Effector CD4-positive, alpha-beta T cell (primary cell): Measurements from ENCODE around the gene SLU7.
"Not testable (repeated sequence)": the region's sequence is repeated elsewhere in the genome, so short reads cannot be mapped to it uniquely, and the experiment has no call there.

Experiments
- DNase-seq: peaks from one replicate; pipeline ENCODE4 v3.0.0-alpha.2; 2020

Gene SLU7

DNA sequence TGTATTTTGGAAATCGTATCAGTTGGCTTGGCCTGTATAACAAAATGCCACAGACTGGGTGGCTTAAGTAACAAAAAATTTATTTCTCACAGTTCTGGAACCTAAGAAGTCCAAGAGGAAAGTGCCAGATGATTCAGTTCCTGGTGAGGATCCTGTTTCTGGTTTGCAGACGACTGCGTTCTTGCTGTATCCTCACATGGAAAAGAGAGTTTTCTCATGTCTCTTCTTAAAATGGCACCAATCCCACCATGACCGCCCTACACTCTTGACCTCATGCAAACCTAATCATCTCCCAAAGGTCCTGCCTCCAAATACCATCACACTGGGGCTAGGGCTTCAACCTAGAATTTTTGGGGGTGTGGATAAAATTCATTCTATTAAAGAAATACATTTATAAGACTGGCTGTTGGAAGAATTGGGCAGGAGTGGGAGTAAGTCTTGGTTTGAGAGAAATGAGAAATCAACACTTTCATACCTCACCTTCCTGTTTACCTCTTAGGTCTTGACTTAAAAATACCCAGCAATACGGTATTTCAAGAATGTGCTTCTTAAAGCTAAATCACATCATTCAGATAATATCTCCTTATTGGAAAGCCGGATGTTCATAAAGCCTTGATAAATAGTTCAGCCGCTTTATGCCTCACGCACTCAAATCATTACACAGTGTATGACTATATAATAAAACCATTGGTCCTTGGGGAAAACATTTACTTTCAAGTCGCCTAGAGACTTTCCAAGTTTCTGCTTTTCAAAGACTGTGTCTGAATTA is 31.5 kb upstream of the SLU7 start:
- no peak for DNase-seq

DNA sequence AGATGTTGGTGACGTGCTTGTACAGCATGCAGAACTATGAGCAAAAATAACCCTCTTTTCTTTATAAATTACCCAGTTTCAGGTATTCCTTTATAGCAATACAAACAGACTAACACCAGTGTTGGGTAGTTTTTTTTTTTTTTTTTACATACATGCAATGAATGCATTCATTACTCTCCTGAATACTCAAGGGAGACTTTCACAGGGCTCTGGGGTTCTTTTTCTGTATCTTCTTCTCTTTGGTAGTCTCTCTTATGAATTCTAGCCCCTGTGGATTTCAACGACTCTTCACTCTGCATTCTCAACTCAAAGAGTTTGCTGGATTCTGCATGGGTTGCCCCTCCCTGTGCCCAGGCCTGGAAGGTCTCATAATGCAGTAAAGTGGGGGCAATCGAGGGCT is 30.6 kb upstream of the SLU7 start:
- no peak for DNase-seq

DNA sequence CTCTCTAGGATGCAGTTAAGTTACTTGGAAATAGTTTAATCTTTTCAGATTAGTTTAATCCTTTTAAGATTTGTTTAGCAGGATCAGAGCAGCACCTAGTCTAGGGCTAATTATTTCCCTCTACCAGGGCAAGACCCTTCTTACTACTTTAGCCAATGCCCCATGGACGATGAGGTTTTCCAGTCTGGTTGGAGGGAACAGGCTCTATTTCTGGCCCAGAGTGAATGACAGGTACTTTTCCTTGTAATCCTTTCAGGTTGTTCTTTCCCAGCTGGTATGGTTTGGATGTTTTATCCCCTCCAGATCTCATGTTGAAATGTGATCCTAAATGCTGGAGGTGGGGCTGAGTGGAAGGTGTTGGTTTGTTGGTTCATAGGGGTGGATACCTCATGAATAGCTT is 30.0 kb upstream of the SLU7 start:
- DNase-seq, result no peak

DNA sequence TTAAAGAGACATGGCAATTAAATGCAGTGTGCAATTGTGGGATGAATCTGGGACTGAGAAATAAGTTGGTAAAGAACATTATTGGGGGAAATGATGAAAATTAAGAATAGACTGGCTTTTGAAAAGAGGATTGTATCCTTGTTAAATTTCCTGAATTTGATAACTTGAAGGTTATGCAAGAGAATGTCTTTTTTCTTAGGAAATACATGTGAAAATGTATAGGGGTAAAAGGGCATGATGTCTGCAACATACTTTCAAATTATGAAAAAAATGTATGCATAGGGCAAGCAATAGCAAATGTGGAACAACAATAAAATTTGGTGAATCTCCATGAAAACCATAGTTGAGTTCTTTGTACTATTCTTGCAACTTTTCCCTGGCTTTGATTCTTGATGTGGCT is 26.9 kb upstream of the SLU7 start:
- DNase-seq, result no peak

DNA sequence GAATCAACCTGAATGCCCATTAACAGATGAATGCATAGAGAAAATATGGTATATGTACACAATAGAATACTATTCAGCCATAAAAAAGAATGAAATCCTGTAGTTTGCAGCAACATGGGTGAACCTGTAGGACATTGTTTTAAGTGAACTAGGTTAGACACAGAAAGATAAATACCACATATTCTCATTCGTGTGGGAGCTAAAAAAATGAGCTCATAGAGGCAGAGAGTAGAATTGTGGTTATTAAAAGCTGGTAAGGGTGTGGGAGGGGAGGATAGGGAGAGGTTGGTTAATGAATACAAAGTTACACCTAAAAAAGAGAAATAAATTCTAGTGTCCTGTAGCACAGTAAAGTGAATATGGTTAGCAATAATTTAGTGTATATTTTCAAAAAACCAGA is 26.3 kb upstream of the SLU7 start:
- DNase-seq, result no peak

DNA sequence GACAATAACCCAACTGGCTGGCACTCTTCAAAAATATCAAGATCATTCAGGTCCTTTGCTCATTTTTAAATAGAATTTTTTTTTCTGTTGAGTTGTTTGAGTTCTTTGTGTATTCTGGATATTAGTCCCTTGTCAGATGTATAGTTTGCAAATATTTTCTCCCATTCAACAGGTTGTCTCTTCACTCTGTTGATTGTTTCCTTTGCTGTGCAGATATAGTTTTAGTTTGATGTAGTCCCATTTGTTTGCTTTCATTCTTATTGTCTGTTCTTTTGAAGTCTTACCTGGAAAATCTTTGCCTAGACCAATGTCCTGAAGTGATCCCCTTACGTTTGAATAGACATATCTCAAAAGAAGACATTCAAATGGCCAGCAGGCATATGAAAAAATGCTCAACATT is 25.5 kb upstream of the SLU7 start:
- DNase-seq, result no peak

DNA sequence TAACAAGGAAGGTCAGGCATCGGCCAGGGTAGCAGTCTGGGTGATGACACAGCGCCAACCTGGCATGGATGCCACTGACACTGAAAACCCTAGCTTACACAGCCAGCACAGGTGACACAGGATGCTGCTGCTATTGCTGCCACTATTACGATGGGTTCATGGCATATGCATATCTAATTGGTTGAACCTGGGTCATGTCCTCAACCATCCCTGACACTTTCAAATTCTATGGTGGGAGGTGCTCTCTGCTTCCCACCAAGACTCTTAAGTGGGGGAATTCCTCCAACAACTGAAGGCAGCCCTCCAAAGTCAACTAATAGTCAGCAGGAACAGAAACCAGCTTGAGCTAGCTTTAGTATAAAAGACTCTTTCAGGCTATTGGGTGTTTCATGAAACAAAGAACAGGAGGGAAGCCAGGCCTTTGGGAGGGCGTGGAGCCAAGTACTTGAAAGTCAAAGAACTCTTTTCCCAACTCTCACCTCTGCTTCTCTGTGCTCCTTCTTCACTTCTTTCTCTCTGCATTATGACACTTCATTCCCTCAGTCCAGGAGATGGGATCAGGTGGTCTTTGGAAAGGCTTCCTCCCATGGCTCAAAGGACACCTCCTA is 24.0 kb upstream of the SLU7 start:
- DNase-seq, result no peak

DNA sequence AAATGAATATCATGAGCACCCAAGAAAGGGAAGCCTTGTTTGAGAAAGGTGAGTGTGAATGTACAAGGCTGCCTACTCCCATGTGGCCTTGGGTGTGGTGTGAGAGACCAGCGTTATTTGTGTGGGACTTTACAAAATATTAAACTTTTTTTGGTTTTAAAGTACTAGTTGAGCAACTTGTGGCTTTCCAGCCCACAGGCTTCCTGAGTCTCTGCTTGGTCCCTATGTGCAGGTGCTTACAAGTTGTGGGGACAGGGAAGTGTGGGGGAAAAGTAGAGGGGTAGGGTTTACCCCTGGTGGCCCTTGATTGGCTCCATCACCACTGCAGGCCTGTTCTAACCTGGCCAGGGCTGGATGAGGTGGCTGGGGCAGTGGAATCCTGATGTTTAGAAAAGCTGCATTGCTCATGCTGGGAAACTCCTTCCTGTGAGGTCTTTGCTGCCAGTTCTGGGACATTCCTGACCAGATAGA is 22.5 kb upstream of the SLU7 start:
- DNase-seq, result no peak

DNA sequence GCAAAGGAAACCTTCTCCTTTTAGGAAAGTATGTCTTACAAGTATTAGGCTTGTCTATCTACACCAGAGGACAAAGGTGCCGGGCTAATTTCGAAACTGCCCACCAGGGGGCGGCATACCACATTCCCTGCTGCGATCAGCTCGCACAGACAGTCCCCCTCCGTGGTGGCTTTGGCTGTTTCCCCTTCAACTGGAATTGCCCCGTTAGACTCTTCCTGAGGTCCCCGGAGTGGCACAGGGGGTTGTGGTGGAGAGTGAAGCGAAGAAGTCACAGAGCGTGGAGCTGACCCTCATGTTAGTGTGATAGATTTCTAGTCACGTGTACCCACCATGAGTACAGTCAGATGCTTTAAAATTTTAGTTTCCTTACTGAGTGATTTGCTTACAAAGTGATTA is 20.3 kb upstream of the SLU7 start:
- DNase-seq, result peak; percentile 87

DNA sequence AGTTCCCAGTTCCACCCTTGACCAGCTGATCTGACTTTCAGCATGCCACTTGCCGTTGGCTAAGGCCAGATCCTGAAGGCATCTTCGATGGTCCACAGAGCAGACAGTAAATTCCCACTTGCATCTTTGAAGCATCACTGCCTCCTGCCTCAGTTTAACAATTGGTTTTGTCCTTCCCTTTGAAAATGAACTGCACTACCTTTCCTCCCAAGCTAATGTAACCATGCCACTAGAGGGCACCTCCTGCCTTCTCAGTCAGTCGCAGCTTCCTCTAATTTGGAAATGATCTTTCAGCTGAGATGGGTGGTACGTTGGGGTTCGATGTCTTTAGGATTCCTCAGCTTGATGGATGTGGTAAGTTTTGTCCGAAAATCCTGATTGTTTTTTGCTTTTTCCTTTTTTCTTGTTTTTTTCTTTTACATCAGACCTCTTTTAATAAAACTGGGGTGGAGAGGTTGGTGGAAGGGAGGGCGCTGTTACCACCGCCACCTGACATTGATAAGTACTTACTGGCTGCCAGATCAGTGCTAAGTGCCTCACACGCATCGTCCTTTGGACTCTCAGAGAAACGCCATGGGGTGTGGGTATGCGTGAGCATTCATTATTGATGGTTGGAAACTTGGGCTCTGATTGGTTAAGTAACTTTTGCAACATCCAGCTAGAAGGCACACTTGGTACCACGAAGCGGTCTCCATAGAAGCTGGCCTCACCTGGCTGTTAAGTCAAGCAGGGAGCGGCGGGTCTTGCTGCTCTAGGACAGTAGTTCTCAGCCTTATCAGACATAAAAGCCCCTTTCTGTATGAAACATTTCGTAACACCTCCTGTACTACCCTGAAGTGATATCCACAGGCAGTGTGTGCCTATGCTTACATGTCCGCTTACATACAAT is 19.7 kb upstream of the SLU7 start:
- DNase-seq, result peak; percentile 54

DNA sequence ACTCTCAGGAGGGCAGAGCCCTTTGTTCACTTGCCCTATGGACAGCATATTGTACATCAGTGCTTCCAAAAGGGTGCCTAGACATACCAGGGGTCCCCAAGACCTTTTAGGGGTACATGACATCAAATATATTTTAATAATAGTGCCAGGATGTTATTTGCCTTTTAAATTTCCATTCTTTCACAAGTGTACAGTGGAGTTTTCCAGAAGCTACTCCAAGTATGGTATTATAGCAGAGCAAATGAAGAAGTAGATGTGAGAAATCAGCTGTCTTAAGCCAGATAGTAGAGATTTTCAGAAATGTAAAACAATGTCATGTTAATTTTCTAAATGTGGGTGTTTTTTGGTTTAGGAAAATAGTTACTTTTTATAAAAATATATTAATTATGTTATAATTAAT is 18.4 kb upstream of the SLU7 start:
- DNase-seq, result no peak

DNA sequence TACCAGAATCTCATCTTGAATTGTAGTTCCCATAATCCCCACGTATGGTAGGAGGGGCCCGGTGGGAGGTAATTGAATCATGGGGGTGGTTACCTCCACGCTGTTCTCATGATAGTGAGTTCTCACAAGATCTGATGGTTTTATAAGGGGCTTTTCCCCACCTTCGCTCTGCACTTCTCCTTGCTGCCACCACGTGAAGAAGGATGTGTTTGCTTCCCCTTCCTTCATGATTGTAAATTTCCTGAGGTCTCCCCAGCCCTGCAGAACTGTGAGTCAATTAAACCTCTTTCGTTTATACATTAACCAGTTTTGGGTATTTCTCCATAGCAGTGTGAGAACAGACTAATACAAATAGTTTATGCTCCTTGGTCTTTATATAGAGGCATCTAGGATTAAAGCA is 17.8 kb upstream of the SLU7 start:
- not testable (repeated sequence) for DNase-seq

DNA sequence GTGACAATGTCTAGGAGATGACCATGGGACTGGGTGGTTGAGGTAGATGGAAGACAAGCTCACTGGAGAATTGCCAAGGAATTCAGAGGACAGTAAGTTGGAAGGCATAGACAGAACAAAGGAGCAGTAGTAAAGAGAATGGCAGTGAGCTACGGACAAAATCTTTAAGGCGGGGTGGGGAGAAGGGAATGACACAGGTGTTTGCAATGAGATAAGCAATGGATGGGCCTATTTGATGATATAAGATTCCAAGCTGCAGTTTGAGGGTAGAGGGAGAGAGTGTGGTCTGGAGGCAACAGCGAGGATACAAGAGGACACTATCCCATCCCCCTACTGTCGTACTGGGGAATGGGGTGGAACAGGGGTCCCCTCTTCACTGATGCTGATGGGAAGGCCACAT is 17.1 kb upstream of the SLU7 start:
- DNase-seq, result no peak

DNA sequence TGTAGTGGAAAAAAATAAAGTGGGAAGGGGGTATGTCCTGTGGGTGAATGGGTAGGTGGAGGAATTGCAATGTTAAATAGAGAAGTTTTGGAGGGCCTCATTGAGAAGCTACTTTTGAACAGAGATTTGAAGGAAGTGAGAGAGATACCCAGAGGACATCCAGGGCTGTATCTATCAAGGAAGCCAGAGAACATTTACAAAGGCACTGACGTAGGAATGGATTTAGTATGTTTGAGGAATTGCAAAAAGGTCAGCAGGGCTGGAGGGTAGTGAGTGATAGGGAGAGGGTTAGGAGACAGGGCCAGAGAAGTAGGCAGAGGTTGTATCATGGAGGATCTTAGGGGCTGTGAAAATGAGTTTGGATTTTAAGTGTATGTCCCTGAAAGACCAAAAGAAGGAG is 16.7 kb upstream of the SLU7 start:
- DNase-seq, result no peak

DNA sequence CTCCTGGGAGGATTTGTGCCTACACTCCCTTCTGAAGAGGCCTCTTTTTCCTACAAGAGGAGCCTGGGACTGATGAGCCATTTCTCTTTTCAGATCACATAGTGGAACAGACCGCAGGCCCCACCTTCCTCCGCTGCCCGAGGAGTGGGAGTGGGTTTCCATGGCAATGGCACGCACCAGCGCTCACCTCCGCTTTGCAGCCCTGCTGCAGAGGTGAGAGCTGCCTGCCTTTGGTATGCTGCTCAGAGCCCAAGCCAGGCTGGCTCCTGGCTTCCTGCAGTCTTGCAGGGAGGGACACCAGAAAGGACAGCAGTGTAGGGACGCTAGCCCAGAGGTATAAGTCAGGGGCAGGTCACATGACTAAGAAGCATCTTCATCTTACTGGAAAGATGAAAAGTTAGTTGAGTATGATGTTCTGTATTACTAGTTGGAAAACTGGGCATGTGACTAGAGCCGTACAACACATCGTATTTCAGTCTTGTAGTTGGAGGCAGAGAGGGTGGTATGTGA is 15.2 kb upstream of the SLU7 start:
- no peak for DNase-seq

DNA sequence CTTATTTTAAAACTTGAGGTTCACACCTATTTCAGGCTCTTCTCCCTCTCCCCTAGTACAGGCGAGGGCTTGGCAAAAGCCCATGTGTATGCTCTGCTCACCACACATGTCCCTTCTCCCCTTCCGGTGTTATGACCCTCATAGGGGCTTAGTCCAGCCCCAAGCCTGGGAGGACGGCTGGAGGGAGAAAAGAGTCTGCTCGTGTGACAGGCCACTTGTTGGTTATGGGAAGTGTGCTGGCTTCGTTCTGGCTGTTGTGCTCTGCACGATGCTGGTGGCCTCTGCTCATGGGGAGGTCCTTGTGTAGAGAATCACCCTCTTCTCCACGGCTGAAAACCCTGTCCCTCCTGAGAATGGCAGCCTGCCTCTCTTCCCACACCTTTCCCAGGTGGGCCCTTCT is 13.9 kb upstream of the SLU7 start:
- no peak for DNase-seq

DNA sequence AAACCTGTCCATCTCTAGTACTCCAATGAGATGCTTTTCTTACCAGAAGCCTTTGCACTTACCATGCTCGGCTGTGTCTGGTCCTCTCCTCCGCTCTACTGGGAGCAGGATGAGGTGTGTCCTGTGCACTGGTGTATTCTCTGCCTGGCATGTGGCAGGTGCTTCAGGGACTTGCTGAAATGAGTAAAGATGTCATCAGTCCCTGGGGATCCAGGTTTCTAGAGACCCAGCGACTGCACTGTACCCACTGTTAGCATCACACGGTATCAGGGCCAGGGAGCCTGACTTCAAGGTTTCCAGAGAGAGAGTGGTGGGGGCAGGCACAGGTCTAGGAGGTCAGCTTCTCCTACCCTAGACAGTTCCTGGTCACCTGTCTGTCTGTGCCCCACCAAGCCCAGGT is 13.3 kb upstream of the SLU7 start:
- no peak for DNase-seq

DNA sequence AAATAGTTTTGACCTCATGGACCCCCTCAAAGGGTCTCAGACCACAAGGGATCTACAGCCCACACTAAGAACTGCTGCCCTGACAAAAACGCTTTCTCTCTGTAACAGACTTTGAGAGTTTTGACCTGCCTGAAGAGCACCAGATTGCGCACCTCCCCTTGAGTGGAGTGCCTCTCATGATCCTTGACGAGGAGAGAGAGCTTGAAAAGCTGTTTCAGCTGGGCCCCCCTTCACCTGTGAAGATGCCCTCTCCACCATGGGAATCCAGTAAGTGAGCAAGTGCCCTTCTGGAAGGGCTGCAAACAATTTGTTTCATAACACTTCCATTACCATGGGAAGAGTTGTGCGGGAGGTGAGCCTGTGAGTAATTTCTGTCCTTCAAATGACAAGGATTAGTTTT is 8.7 kb upstream of the SLU7 start:
- DNase-seq, result no peak

DNA sequence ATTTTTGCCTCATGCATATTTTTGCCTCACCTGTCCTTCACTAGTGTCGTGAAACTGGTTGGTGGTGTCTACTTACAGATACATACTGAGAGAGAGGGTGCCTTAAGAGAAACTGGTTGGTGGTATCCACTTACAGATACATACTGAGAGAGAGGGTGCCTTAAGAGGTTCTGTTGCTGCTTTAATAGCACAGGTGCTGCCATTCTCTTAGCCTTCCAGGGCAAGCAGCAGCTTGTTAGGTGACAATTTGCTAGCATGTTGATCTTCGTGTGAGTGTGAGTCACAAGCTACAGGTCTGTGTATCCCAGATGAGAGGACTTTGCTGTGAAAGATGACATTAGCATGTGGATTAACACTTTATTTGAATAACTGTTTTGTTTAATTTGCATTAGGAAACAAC is 4.2 kb upstream of the SLU7 start:
- no peak for DNase-seq

DNA sequence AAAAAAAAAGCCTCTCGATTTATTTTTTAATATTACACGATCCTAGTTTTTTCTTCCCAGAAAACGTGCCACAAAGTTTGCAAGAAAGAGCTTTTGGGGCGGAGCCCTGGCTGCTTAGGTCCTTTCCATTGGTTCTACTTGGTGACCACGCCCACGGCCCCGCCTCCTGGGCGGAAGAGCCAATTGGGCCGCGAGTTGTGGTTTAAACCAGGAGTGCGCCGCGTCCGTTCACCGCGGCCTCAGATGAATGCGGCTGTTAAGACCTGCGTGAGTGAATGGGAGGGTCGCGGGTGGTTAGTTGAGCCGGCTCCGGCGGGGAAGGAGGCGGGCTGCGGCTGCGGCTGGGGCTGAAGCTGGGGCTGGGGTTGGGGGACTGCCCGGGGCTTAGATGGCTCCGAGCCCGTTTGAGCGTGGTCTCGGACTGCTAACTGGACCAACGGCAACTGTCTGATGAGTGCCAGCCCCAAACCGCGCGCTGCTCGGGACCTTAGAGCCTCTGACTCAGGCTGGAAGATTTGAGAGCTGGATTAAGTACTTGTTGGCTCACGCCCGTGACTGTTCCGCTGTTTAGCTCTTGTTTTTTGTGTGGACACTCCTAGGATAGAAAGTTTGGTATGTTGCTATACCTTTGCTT is 2.9 kb upstream of the SLU7 start, which contains the start of gene PTTG1:
Gene PTTG1 (plus strand): TSS at position 231 of the 634 bp plus-strand sequence. CDS start 458 bp downstream, outside the sequence.
- peak; percentile 85 for DNase-seq

DNA sequence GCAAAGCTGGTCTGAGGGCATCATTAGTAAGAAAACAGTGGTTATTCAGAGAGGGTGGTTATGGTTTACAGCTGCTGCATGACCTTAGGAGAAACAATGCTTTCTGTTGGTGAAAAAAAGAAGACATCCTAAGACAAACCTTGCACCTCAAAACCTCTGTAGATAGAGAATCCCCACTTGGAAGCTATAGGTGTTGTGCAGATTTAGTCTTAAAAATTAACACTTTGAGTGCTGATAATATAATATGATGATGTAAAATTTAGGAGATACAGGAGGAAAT is 1.4 kb upstream of the SLU7 start:
- no peak for DNase-seq

DNA sequence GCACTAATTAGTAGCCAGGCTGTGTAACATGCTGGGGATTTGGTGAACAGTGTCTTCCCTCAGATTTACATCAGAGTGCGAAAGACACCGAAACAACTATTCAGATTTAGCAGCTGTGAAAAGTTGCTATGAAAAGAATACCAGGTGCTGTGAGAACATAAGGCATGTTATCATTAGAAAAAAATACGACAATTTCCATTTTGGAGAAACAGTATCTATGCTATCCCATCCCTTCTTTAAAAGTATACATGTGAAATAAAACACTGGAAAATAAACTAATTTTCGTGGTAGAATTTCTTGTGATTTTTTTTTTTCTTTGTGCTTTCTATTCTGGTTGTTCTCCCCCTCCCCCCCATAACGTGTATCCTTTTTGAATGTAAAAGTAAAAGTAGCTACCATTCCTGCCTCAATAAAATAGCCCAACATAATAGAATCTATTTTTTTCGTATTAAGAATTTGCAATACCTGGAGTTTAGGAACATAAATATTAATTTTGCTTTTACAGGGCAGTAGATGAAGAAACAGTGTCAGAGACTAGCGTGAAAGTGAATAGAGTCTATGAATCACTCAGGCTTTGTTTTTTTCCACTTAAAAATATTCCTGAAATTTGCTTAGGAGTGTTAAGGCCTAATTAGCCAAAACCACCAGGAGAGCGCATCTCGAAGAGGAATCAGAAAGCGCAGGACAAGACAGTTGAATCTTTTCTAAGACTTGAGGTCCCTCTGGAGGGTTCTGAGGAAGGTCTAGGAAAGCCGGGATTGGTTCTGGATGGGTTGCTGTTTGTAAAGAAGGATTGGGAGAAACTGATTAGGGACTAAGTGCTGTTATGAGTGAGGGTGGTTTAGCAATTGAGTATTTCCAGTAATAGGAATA is 813 bp upstream of the SLU7 start:
- peak; percentile 15 for DNase-seq
